GM23248 (cell line): ENCODE measurements around the gene C2CD4C.

ENCODE experiments used
- EZH2 ChIP-seq: fragments of 200-600 bp; sonication (generic); IDR thresholded peaks from 2 replicates; pipeline ENCODE4 v1.6.1; 2018; ENCODE audit warnings: antibody characterized with exemption, mild to moderate bottlenecking; ENCODE audit not compliant: insufficient read depth, poor library complexity, severe bottlenecking
- EZH2phosphoT487 ChIP-seq: fragments of 200-600 bp; sonication (generic); IDR thresholded peaks from 2 replicates; pipeline ENCODE4 v1.6.1; 2018; ENCODE audit warnings: antibody characterized with exemption, moderate library complexity, mild to moderate bottlenecking, low read depth; ENCODE audit not compliant: insufficient read depth

DNA sequence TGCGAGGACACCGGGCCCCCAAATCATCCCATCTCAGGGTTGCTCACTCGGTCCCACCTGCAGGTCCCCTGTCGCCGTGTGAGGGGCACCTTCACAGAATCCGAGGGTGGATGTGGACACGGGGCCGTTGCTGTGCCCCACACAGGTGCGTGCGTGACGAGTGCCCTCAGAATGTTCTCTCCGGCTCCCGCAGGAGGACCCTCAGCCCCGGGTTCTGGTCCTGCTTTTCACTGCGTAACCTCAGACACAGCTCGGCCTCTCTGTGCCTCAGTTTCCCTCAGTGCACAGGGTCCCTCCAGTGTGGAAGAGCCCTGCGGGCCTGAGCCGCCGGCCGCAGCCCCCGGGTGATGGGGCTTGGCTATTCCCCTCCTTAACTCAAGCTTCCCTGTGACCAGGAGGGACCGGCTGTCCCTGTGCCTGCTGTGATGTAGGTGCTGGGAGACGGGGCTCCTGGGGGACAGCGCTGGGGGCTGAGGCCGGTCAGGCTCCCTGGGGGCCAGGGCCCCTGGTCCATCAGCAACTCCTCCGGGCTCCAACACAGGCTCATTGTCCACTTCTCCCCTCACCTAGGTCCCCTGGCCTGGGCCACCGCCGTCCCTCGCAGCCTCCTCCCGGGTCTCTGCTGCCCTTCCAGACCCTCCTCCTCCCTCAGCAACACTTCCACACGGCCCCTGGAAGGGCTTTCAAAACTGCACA lies 47.1 kb upstream of the C2CD4C start:
- TF ChIP-seq EZH2phosphoT487 (no peak), EZH2 (no peak)
